ENCODE measurements around the gene SETD3. TPM values are rescaled to one million over a fixed set of nuclear protein-coding genes. Genes with fewer than 3 reads are reported as not detected.

The SETD3 gene
- total RNA-seq, 8 experiments from 2014 or later = 30.6 to 66.2 (median 42.9) TPM

GRCh38 chr14:99384450-99385417 lies 95.9 kb downstream of the SETD3 start:
- ATAC-seq (replicated peaks in 6 of 8) = no peak
- WGBS, 10 experiments = 33 to 81% (median 76%) methylated on average over 1 to 13 of the region's 20 CpGs; no CpG with 5 or more reads in 2 of the 10 experiments
- H3K4me3 ChIP-seq = no peak overlapping the region
- peaks cover 11 to 15% of the 10 kb centered on the region in 2 donors for H3K4me1 ChIP-seq (replicated peaks in 1 of 2)
- in situ Hi-C loops (cut with MboI; ENCODE audit: low pct_unique_long_range_greater_than_20kb in 2 of 9, low sequenced_read_pairs in 9 of 9, unreplicated experiment in 9 of 9) = no loop called here
- H3K27ac ChIP-seq = peak overlapping the region in 1 of 2 donors; percentile 51

- peaks cover 11 to 15% of the 10 kb centered on the region in 2 donors for H3K4me1 ChIP-seq (replicated peaks in 1 of 2)
- in situ Hi-C loops (cut with MboI; ENCODE audit: low pct_unique_long_range_greater_than_20kb in 2 of 9, low sequenced_read_pairs in 9 of 9, unreplicated experiment in 9 of 9) = no loop called here
- WGBS, 10 experiments = 0 to 97% (median 66%) methylated on average over 1 to 5 of the region's 36 CpGs; no CpG with 5 or more reads in 1 of the 10 experiments
- H3K4me3 ChIP-seq = no peak overlapping the region
- ATAC-seq (replicated peaks in 6 of 8) = peak in 5 of 8 experiments; percentile 12 to 79 (median 67)
- no peak overlapping the region for H3K27ac ChIP-seq
These were observed 96.9 kb downstream of the SETD3 start for GRCh38 chr14:99383472-99384449.

- in situ Hi-C loops (cut with MboI; ENCODE audit: low pct_unique_long_range_greater_than_20kb in 2 of 9, low sequenced_read_pairs in 9 of 9, unreplicated experiment in 9 of 9) = no loop called here
- Histone ChIP-seq H3K27ac (no peak overlapping the region), H3K4me3 (no peak overlapping the region), H3K4me1 (replicated peaks in 1 of 2) (peaks cover 11 to 17% of the 10 kb centered on the region in 2 donors)
- peak in 3 of 8 experiments; percentile 36 to 54 (median 51) for ATAC-seq (replicated peaks in 6 of 8)
- 67 to 100% (median 92%) methylated on average over 2 to 11 of the region's 18 CpGs; no CpG with 5 or more reads in 3 of the 10 experiments for WGBS, 10 experiments
These were observed 97.7 kb downstream of the SETD3 start for GRCh38 chr14:99382781-99383471.

GRCh38 chr14:99382071-99382470 lies 98.6 kb downstream of the SETD3 start:
- Histone ChIP-seq H3K4me3 (no peak overlapping the region), H3K27ac (no peak overlapping the region), H3K4me1 (replicated peaks in 1 of 2) (peaks cover 11 to 17% of the 10 kb centered on the region in 2 donors)
- peak in 2 of 8 experiments; percentile 11 for ATAC-seq (replicated peaks in 6 of 8)
- in situ Hi-C loops (cut with MboI; ENCODE audit: low pct_unique_long_range_greater_than_20kb in 2 of 9, low sequenced_read_pairs in 9 of 9, unreplicated experiment in 9 of 9) = no loop called here
- 33 to 100% (median 85%) methylated on average over 1 to 8 of the region's 16 CpGs for WGBS, 10 experiments

GRCh38 chr14:99381688-99382060 lies 99.0 kb downstream of the SETD3 start:
- Histone ChIP-seq H3K27ac (no peak overlapping the region), H3K4me3 (no peak overlapping the region), H3K4me1 (replicated peaks in 1 of 2) (peaks cover 11 to 17% of the 10 kb centered on the region in 2 donors)
- in situ Hi-C loops (cut with MboI; ENCODE audit: low pct_unique_long_range_greater_than_20kb in 2 of 9, low sequenced_read_pairs in 9 of 9, unreplicated experiment in 9 of 9) = no loop called here
- WGBS, 10 experiments = 0 to 100% (median 92%) methylated on average over 1 to 2 of the region's 8 CpGs; no CpG with 5 or more reads in 7 of the 10 experiments
- peak in 1 of 8 experiments; percentile 13 for ATAC-seq (replicated peaks in 6 of 8)

- WGBS, 10 experiments = 65 to 100% (median 80%) methylated on average over 2 to 4 of the region's 18 CpGs; no CpG with 5 or more reads in 7 of the 10 experiments
- ATAC-seq (replicated peaks in 6 of 8) = no peak
- Histone ChIP-seq H3K4me1 (replicated peaks in 1 of 2) (peaks cover 11 to 17% of the 10 kb centered on the region in 2 donors), H3K27ac (no peak overlapping the region), H3K4me3 (no peak overlapping the region)
- in situ Hi-C loops (cut with MboI; ENCODE audit: low pct_unique_long_range_greater_than_20kb in 2 of 9, low sequenced_read_pairs in 9 of 9, unreplicated experiment in 9 of 9) = no loop called here
These were observed 99.5 kb downstream of the SETD3 start for GRCh38 chr14:99380991-99381687.

GRCh38 chr14:99380402-99380801 lies 100.3 kb downstream of the SETD3 start:
- Histone ChIP-seq H3K27ac (no peak overlapping the region), H3K4me3 (no peak overlapping the region), H3K4me1 (replicated peaks in 1 of 2) (peaks cover 11 to 17% of the 10 kb centered on the region in 2 donors)
- no peak for ATAC-seq (replicated peaks in 6 of 8)
- in situ Hi-C loops (cut with MboI; ENCODE audit: low pct_unique_long_range_greater_than_20kb in 2 of 9, low sequenced_read_pairs in 9 of 9, unreplicated experiment in 9 of 9) = no loop called here
- 0 to 100% (median 70%) methylated on average over 1 to 3 of the region's 5 CpGs; no CpG with 5 or more reads in 5 of the 10 experiments for WGBS, 10 experiments

GRCh38 chr14:99378782-99379214 lies 101.9 kb downstream of the SETD3 start:
- 12 to 87% (median 59%) methylated on average over 2 to 7 of the region's 9 CpGs; no CpG with 5 or more reads in 1 of the 10 experiments for WGBS, 10 experiments

GRCh38 chr14:99377951-99378350 lies 102.7 kb downstream of the SETD3 start:
- no peak overlapping the region for H3K27ac ChIP-seq
- no peak for ATAC-seq (replicated peaks in 6 of 8)
- H3K4me3 ChIP-seq = no peak overlapping the region
- peaks cover 3% of the 10 kb centered on the region in 2 donors for H3K4me1 ChIP-seq (replicated peaks in 1 of 2)
- in situ Hi-C loops (cut with MboI; ENCODE audit: low pct_unique_long_range_greater_than_20kb in 2 of 9, low sequenced_read_pairs in 9 of 9, unreplicated experiment in 9 of 9) = no loop called here
- 62 to 100% (median 80%) methylated on average over 1 to 5 of the region's 9 CpGs; no CpG with 5 or more reads in 5 of the 10 experiments for WGBS, 10 experiments

More at GRCh38 chr14:99378782-99379214, 101.9 kb downstream of the SETD3 start:
- no peak overlapping the region for H3K4me3 ChIP-seq
- peak in 6 of 8 experiments; percentile 47 to 99 (median 82) for ATAC-seq (replicated peaks in 6 of 8)
- in situ Hi-C loops (cut with MboI; ENCODE audit: low pct_unique_long_range_greater_than_20kb in 2 of 9, low sequenced_read_pairs in 9 of 9, unreplicated experiment in 9 of 9) = no loop called here
- no peak overlapping the region for H3K27ac ChIP-seq
- peaks cover 6 to 7% of the 10 kb centered on the region in 2 donors for H3K4me1 ChIP-seq (replicated peaks in 1 of 2)

- no peak overlapping the region for H3K27ac ChIP-seq
These were observed 105.7 kb downstream of the SETD3 start for GRCh38 chr14:99374964-99375363.

GRCh38 chr14:99363616-99364290 lies 116.9 kb downstream of the SETD3 start:
- peak in 6 of 8 experiments; percentile 63 to 97 (median 73) for ATAC-seq (replicated peaks in 6 of 8)
- Histone ChIP-seq H3K4me1 (replicated peaks in 1 of 2) (peaks cover 7 to 9% of the 10 kb centered on the region in 2 donors), H3K27ac (no peak overlapping the region), H3K4me3 (no peak overlapping the region)
- 0 to 95% (median 61%) methylated on average over 1 to 13 of the region's 16 CpGs; no CpG with 5 or more reads in 3 of the 10 experiments for WGBS, 10 experiments
- in situ Hi-C loops (cut with MboI; ENCODE audit: low pct_unique_long_range_greater_than_20kb in 2 of 9, low sequenced_read_pairs in 9 of 9, unreplicated experiment in 9 of 9) = no loop called here

More at GRCh38 chr14:99374964-99375363, 105.7 kb downstream of the SETD3 start:
- in situ Hi-C loops (cut with MboI; ENCODE audit: low pct_unique_long_range_greater_than_20kb in 2 of 9, low sequenced_read_pairs in 9 of 9, unreplicated experiment in 9 of 9) = no loop called here
- ATAC-seq (replicated peaks in 6 of 8) = no peak
- WGBS, 10 experiments = 50 to 100% (median 90%) methylated on average over 1 to 9 of the region's 11 CpGs; no CpG with 5 or more reads in 2 of the 10 experiments
- peaks cover 0 to 3% of the 10 kb centered on the region in 2 donors for H3K4me1 ChIP-seq (replicated peaks in 1 of 2)
- H3K4me3 ChIP-seq = no peak overlapping the region
